ENCODE data around the gene MARF1. TPM values are rescaled to one million over a fixed set of nuclear protein-coding genes. Genes with fewer than 3 reads are reported as not detected.
"Not testable (repeated sequence)": the region's sequence is repeated elsewhere in the genome, so short reads cannot be mapped to it uniquely, and the experiment has no call there.

Gene MARF1
- total RNA-seq, 4 donors from 2014 or later: 32.0 to 52.6 (median 41.1) TPM

DNA sequence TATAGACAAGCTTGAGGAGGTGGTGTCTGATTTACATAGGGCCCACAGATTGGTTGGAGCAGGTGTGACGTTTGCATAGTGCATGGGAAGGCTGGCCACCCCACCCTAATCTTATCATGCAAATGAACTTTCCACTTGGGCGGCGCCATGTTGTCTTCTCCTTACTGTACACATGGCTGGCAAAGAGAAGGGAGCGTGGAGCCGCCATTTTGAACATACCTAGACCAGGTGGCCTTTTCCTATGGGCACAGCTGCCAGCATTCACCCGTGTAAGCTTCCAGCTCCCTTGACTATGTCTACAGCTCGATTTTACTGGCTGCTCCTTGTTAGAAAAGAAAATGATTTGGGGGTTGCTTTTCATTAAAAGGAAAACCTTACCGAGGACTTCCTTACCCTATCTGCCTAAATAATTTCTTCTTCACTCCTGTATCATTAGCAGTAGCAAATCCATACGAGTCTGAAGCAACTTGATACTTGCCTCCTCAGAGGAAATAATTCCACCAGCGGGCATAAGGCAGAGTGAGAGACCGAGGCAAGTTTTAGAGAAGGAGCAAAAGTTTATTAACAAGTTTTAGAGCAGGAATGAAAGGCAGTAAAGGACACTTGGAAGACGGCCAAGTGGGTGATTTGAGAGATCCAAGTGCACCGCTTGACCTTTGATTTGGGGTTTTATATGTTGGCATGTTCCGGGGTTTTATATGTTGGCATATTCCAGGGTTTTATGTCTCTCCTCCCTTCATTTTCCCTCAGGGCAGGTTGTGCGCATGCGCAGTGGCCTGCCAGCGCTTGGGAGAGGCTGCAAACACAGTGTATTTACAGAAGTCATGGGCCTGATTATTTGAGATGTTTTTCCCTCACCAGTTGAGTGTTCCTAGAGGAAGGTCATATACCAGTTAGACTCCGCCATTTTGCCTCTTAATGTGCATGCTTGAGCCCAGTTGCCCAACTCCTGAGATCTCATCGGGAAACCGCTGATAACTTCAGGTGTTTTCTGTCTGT, 65.7 kb downstream of the MARF1 start:
- Histone ChIP-seq H3K9me3 (no peaks in the 10 kb centered on the region), H3K27ac (peak overlapping the region; percentile 85 to 89 (median 87)), H3K36me3 (no peaks in the 10 kb centered on the region), H3K4me3 (peak overlapping the region in 1 of 4 donors; percentile 32), H3K27me3 (no peaks in the 10 kb centered on the region), H3K4me1 (peaks cover 6 to 52% (median 23%) of the 10 kb centered on the region in 4 donors)
- peak; percentile 91 for DNase-seq
- peak; percentile 21 for TF ChIP-seq EP300 (IDR thresholded peaks at IDR 0.05; ENCODE audit: low read depth)
- no peak for TF ChIP-seq POLR2A (IDR thresholded peaks at IDR 0.05)
- TF ChIP-seq, protein P1, sequence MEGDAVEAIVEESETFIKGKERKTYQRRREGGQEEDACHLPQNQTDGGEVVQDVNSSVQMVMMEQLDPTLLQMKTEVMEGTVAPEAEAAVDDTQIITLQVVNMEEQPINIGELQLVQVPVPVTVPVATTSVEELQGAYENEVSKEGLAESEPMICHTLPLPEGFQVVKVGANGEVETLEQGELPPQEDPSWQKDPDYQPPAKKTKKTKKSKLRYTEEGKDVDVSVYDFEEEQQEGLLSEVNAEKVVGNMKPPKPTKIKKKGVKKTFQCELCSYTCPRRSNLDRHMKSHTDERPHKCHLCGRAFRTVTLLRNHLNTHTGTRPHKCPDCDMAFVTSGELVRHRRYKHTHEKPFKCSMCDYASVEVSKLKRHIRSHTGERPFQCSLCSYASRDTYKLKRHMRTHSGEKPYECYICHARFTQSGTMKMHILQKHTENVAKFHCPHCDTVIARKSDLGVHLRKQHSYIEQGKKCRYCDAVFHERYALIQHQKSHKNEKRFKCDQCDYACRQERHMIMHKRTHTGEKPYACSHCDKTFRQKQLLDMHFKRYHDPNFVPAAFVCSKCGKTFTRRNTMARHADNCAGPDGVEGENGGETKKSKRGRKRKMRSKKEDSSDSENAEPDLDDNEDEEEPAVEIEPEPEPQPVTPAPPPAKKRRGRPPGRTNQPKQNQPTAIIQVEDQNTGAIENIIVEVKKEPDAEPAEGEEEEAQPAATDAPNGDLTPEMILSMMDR (IDR thresholded peaks at IDR 0.05): no peak
- peak in 1 of 3 donors; percentile 59 for TF ChIP-seq POLR2AphosphoS5 (IDR thresholded peaks at IDR 0.05)
- in situ Hi-C loops (cut with MboI; ENCODE audit: low pct_ligation_motif_present in 1 of 4, low pct_unique_long_range_greater_than_20kb in 1 of 4, low sequenced_read_pairs in 3 of 4): no loop called here
- WGBS, 2 donors (ENCODE audit: low coverage in 1 of 2): 54 to 89% methylated on average over 6 to 20 of the region's 20 CpGs
- intact Hi-C loops (cut with DNase I; ENCODE audit: low total_unique reads): no loop called here

GRCh38 chr16:15575293-15576049, 67.5 kb downstream of the MARF1 start:
- no peak for TF ChIP-seq POLR2AphosphoS5 (IDR thresholded peaks at IDR 0.05)
- TF ChIP-seq, protein P1 (IDR thresholded peaks at IDR 0.05): no peak
- TF ChIP-seq EP300 (IDR thresholded peaks at IDR 0.05; ENCODE audit: low read depth): no peak
- TF ChIP-seq POLR2A (IDR thresholded peaks at IDR 0.05): no peak
- no peaks in the 10 kb centered on the region for H3K9me3 ChIP-seq
- intact Hi-C loops (cut with DNase I; ENCODE audit: low total_unique reads) (no loop called here), in situ Hi-C loops (cut with MboI; ENCODE audit: low pct_ligation_motif_present in 1 of 4, low pct_unique_long_range_greater_than_20kb in 1 of 4, low sequenced_read_pairs in 3 of 4) (no loop called here)
- 90 to 93% methylated on average over 3 to 4 of the region's 4 CpGs for WGBS, 2 donors (ENCODE audit: low coverage in 1 of 2)
- peaks cover 9 to 55% (median 32%) of the 10 kb centered on the region in 4 donors for H3K4me1 ChIP-seq
- peak overlapping the region in 3 of 4 donors; percentile 86 to 89 (median 88) for H3K27ac ChIP-seq
- DNase-seq: no peak
- H3K4me3 ChIP-seq: no peak overlapping the region
- H3K27me3 ChIP-seq: no peaks in the 10 kb centered on the region
- no peaks in the 10 kb centered on the region for H3K36me3 ChIP-seq

- WGBS, 2 donors (ENCODE audit: low coverage in 1 of 2): 88 to 96% methylated on average over 10 of the region's 10 CpGs
- no peak for DNase-seq
- H3K4me3 ChIP-seq: no peak overlapping the region
Measured at GRCh38 chr16:15574614-15574948, 68.4 kb downstream of the MARF1 start.

DNA sequence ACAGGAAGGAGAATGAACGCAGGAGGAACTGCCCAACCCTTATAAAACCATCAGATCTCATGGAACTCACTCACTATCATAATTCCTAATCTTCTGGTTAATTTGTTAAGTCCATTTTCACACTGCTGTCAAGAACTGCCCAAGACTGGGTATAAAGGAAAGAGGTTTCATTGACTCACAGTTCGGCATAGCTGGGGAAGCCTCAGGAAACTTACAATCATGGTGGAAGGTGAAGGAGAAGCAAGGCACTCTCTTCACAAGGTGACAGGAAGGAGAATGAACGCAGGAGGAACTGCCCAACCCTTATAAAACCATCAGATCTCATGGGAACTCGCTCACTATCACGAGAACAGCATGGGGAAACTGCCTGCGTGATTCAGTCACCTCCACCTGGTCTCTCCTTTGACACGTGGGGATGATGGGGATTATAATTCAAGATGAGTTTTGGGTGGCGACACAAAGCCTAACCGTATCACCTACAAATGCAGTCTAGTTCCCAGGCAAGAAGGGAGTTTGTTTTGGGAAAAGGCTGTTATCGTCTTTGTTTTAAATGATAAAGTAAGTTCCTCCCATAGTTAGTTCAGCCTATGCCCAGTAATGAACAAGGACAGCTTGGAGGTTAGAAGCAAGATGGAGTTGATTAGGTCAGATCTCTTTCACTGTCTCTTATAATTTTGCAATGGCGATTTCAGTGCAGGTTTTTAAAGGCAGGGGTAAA, 68.9 kb downstream of the MARF1 start:
- H3K9me3 ChIP-seq; H3K4me3 ChIP-seq; DNase-seq; intact Hi-C loops (cut with DNase I; ENCODE audit: low total_unique reads); H3K27me3 ChIP-seq; H3K36me3 ChIP-seq; in situ Hi-C loops (cut with MboI; ENCODE audit: low pct_ligation_motif_present in 1 of 4, low pct_unique_long_range_greater_than_20kb in 1 of 4, low sequenced_read_pairs in 3 of 4); H3K27ac ChIP-seq: not testable (repeated sequence)
- H3K4me1 ChIP-seq: peaks cover 9 to 61% (median 31%) of the 10 kb centered on the region in 4 donors
- WGBS, 2 donors (ENCODE audit: low coverage in 1 of 2): 88 to 91% methylated on average over 10 to 11 of the region's 11 CpGs

More at GRCh38 chr16:15574614-15574948, 68.4 kb downstream of the MARF1 start:
- Histone ChIP-seq H3K4me1 (peaks cover 9 to 61% (median 32%) of the 10 kb centered on the region in 4 donors), H3K36me3 (no peaks in the 10 kb centered on the region), H3K9me3 (no peaks in the 10 kb centered on the region), H3K27ac (no peak overlapping the region), H3K27me3 (no peaks in the 10 kb centered on the region)
- in situ Hi-C loops (cut with MboI; ENCODE audit: low pct_ligation_motif_present in 1 of 4, low pct_unique_long_range_greater_than_20kb in 1 of 4, low sequenced_read_pairs in 3 of 4): no loop called here
- TF ChIP-seq, protein P1 (IDR thresholded peaks at IDR 0.05): no peak
- intact Hi-C loops (cut with DNase I; ENCODE audit: low total_unique reads): no loop called here

Measured in transverse colon (tissue), 4 donors.